Measurements from ENCODE around the gene MAD1L1. TPM values are rescaled to one million over a fixed set of nuclear protein-coding genes. Genes with fewer than 3 reads are reported as not detected.
"Not testable (repeated sequence)": the region's sequence is repeated elsewhere in the genome, so short reads cannot be mapped to it uniquely, and the experiment has no call there.

Gene MAD1L1
- total RNA-seq, 4 donors from 2014 or later = 18.4 to 39.1 (median 25.7) TPM

DNA sequence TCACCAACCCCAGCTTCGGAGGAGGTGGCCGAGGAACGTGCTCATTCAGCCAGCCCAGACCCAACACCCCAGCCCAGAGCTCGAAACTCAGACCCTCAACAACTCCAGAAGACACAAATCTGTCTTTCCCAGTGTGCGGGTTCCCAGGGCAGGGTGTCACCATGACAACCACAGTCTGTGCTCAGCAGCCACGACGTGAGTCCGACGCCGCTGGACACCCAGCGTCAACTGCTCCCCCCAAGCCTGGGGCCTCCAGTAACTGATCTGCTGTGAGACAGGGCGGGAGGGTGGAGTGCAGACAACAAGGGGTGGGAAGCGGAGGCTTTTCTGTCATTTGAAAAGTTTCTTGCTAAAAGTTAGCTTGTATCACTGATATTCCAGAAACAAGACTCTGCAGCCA, 167.2 kb downstream of the MAD1L1 start:
- TF ChIP-seq, protein P1, sequence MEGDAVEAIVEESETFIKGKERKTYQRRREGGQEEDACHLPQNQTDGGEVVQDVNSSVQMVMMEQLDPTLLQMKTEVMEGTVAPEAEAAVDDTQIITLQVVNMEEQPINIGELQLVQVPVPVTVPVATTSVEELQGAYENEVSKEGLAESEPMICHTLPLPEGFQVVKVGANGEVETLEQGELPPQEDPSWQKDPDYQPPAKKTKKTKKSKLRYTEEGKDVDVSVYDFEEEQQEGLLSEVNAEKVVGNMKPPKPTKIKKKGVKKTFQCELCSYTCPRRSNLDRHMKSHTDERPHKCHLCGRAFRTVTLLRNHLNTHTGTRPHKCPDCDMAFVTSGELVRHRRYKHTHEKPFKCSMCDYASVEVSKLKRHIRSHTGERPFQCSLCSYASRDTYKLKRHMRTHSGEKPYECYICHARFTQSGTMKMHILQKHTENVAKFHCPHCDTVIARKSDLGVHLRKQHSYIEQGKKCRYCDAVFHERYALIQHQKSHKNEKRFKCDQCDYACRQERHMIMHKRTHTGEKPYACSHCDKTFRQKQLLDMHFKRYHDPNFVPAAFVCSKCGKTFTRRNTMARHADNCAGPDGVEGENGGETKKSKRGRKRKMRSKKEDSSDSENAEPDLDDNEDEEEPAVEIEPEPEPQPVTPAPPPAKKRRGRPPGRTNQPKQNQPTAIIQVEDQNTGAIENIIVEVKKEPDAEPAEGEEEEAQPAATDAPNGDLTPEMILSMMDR (IDR thresholded peaks at IDR 0.05) = no peak
- ATAC-seq (ENCODE audit: low FRiP score) (no peak), DNase-seq (ENCODE audit: low spot score) (no peak)

DNA sequence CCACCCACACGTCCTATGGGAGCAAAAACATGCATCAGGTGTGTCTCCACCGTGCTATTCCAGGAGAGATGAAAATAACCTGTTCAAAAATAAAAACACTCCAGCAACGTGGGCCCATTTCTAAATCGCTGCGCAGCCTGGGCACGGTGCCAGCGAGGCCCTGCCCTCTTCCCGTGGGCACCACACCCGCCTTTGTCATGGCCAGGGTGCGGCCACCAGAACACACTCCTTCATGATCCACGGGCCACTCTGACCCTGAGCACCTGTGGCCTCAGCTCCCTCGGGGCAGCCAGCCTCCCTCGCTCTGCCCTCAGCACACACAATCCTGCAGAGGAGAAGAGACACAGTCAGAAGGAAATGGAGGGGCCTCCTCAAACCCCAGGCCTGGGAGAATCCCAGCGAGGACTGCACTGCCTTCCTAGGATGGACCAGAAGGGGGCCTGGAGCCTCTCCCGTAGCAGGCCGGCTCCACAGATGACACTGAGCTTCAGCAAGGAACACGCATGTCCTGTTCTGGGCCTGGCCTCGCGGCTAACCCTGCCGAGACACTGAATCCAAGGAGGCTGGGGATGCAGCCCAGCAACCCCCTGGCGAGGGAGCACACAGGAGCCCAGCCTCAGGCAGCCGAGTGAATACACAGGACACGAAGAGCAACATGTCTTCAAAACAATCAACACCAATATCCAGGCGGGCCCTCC, 169.0 kb downstream of the MAD1L1 start:
- DNase-seq (ENCODE audit: low spot score) (no peak), ATAC-seq (ENCODE audit: low FRiP score) (no peak)
- TF ChIP-seq, protein P1 (IDR thresholded peaks at IDR 0.05) = no peak

DNA sequence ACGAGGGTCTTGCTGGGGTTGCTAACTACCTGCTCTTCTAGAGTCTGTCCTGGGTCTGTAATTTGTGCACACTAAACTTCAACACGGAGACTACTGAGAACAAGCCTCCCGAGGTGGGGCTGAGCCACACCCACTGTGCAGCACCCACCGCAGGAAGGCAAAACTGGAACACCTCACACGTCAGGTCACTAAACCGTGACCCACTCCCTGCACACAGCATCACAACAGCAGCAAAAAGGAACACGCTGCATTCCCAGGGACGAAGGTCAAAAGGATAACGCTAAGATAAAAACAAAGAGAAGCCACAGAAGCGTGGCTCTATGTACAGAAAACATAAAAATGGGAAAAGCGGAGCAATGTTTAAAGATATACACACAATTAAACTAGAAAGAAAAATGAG, 170.1 kb downstream of the MAD1L1 start:
- TF ChIP-seq, protein P1 (IDR thresholded peaks at IDR 0.05) = no peak
- no peak for ATAC-seq (ENCODE audit: low FRiP score)
- no peak for DNase-seq (ENCODE audit: low spot score)

DNA sequence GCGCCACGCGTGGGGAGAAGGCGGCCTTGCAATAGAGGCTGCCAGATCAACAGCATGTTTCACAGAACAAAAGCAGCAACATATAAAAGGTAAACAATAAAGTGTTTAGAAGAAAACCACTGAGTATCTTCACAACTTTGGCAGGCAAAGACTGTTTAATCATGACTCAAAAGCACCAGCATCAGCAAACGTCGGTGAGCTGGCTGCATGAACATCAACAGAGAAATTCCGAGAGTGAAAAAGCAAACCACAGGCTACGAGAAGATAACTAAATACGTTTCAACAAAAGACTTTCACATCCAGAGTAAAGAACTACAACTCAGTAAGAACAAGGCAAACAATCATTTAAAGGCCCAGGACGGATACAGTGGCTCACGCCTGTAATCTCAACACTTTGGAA, 172.0 kb downstream of the MAD1L1 start:
- ATAC-seq (ENCODE audit: low FRiP score) = no peak
- no peak for DNase-seq (ENCODE audit: low spot score)
- TF ChIP-seq, protein P1 (IDR thresholded peaks at IDR 0.05) = no peak

DNA sequence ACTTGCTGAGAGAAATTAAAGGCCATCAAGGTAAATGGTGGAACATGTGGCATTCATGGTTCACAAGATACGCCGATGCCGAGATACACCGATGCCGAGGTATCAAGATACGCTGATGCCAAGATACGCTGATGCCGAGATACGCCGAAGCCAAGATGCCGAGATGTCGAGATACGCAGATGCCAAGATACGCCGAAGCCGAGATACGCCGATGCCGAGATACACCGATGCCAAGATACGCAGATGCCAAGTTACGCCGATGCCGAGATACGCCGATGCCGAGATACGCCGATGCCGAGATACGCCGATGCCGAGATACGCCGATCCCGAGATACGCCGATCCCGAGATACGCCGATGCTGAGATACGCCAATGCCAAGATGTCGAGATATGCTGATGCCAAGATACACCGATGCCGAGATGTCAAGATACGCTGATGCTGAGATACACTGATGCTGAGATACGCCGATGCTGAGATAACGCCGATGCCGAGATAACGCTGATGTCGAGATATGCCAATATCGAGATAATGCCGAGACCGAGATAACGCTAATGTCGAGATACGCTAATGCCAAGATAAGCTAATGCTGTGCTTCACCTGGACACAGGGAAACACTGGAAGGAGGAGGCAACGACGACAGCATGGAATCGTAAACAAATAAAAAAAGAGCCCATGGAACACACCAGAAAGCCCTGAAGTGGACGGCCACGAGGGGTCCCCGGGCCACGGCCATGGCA, 172.6 kb downstream of the MAD1L1 start:
- no peak for ATAC-seq (ENCODE audit: low FRiP score)
- DNase-seq (ENCODE audit: low spot score) = no peak

DNA sequence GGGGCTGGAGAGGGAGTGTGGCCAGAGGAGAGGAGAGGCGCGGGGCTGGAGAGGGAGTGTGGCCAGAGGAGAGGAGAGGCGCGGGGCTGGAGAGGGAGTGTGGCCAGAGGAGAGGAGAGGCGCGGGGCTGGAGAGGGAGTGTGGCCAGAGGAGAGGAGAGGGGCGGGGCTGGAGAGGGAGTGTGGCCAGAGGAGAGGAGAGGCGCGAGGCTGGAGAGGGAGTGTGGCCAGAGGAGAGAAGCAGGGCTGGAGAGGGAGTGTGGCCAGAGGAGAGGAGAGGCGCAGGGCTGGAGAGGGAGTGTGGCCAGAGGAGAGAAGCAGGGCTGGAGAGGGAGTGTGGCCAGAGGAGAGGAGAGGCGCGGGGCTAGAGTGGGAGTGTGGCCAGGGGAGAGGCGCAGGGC, 174.5 kb downstream of the MAD1L1 start:
- ATAC-seq (ENCODE audit: low FRiP score); DNase-seq (ENCODE audit: low spot score): not testable (repeated sequence)

More for the DNA sequence above, 172.6 kb downstream of the MAD1L1 start:
- TF ChIP-seq, protein P1 (IDR thresholded peaks at IDR 0.05) = no peak

DNA sequence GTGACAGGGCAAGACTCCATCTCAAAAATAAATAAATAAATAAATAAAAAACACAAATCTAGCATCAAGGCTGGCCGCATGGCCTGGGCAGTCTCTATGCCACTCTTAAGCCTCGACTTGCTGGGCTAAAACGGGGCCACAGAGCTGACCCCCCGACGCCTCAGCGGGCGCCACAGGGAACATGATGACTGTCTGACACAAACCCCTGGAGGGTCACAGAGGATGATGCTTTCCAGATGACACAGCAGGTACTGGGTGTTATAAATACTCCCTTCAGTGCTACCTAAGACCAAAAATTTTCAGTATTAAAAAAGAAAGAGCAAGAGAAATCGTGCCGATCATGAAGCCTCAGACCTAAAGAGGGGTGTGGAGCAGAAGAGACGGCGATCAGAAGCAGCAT, 176.8 kb downstream of the MAD1L1 start:
- DNase-seq (ENCODE audit: low spot score) (no peak), ATAC-seq (ENCODE audit: low FRiP score) (no peak)
- TF ChIP-seq, protein P1 (IDR thresholded peaks at IDR 0.05) = no peak
